Hair follicle dermal papilla cell (primary cell): ENCODE results near the gene NRK. TPM values are rescaled to one million over a fixed set of nuclear protein-coding genes. Genes with fewer than 3 reads are reported as not detected.

ENCODE experiments used
- total RNA-seq: library from RNA; depleted of rRNA; stranded (reverse); fragments of >200 nt; gene quantifications from 2 replicates; pipeline ENCODE4 v1.2.3, GENCODE V29; 2012

NRK gene, protein sequence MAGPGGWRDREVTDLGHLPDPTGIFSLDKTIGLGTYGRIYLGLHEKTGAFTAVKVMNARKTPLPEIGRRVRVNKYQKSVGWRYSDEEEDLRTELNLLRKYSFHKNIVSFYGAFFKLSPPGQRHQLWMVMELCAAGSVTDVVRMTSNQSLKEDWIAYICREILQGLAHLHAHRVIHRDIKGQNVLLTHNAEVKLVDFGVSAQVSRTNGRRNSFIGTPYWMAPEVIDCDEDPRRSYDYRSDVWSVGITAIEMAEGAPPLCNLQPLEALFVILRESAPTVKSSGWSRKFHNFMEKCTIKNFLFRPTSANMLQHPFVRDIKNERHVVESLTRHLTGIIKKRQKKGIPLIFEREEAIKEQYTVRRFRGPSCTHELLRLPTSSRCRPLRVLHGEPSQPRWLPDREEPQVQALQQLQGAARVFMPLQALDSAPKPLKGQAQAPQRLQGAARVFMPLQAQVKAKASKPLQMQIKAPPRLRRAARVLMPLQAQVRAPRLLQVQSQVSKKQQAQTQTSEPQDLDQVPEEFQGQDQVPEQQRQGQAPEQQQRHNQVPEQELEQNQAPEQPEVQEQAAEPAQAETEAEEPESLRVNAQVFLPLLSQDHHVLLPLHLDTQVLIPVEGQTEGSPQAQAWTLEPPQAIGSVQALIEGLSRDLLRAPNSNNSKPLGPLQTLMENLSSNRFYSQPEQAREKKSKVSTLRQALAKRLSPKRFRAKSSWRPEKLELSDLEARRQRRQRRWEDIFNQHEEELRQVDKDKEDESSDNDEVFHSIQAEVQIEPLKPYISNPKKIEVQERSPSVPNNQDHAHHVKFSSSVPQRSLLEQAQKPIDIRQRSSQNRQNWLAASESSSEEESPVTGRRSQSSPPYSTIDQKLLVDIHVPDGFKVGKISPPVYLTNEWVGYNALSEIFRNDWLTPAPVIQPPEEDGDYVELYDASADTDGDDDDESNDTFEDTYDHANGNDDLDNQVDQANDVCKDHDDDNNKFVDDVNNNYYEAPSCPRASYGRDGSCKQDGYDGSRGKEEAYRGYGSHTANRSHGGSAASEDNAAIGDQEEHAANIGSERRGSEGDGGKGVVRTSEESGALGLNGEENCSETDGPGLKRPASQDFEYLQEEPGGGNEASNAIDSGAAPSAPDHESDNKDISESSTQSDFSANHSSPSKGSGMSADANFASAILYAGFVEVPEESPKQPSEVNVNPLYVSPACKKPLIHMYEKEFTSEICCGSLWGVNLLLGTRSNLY (N-terminal part only)
- 1.6 and 2.4 TPM in 2 replicates for total RNA-seq

DNA sequence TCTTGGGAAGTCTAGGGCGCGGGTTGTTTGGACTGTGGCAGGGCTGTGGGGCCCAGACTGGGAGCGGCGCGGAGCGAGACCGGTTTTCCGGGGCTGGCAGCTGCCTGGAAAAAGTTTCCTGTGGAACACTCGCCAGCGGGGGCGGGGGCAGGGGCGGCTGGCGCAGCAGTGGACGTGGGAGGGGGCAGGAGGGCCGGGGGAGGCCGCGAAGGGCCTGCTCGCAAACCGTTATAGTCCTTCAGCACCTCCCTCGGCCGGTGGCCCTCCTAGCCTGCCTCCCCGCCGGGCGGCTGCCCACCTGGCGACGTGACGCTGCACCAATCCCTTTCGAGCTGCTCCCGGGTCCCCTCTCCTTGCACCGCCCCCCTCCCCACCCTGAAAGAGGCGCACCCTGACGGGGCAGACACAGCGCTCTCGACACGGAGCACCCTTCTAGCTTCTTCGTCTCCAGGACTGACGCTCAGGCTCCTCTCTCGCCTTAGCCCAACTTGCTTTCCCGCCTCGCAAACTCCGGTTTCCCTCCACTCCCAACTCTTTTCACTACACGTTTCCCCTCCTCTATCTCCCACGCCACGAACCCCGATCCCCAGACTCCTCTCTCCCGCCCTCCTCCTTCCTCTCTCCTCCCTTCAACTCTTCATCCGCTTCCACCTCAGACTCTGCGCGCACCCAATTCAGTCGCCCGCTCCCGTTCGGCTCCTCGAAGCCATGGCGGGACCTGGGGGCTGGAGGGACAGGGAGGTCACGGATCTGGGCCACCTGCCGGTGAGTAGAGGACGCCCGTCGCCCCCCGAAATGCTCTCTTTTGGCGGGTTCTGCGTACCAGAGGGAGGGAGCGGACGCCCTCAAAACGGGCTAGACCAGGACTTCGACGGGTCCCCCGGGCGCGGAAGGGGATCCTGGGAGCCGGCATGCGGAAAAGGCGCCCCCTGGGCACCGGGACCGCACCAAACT is at the start of gene NRK:
NRK (plus strand) TSS at position 402 of the 954 bp plus-strand sequence; CDS start at position 709, 307 bp downstream.

Other genes with a start within 250 kb of the NRK start
- not detected in 2 replicates for gene SERPINA7, start 216.2 kb downstream of the NRK start, total RNA-seq